ENCODE measurements around the gene TEX38.
A peak's percentile ranks its signal among the peaks of the same experiment; 100 is the strongest.
"Not testable (repeated sequence)": the region's sequence is repeated elsewhere in the genome, so short reads cannot be mapped to it uniquely, and the experiment has no call there.

The TEX38 gene

GRCh38 chr1:46687921-46688509 is 16.4 kb downstream of the TEX38 start:
- DNase-seq (ENCODE audit: low read depth in 2 of 2) = no peak

- no peak for DNase-seq (ENCODE audit: low read depth in 2 of 2)
These were observed 17.7 kb downstream of the TEX38 start for GRCh38 chr1:46689356-46689755.

- DNase-seq (ENCODE audit: low read depth in 2 of 2) = no peak
These were observed 18.2 kb downstream of the TEX38 start for GRCh38 chr1:46689897-46690296.

- no peak for DNase-seq (ENCODE audit: low read depth in 2 of 2)
These were observed 19.3 kb downstream of the TEX38 start for GRCh38 chr1:46690931-46691421.

GRCh38 chr1:46691997-46692790 is 20.5 kb downstream of the TEX38 start:
- no peak for DNase-seq (ENCODE audit: low read depth in 2 of 2)

GRCh38 chr1:46692811-46693770 is 21.4 kb downstream of the TEX38 start:
- DNase-seq (ENCODE audit: low read depth in 2 of 2) = no peak

GRCh38 chr1:46694676-46695075 is 23.0 kb downstream of the TEX38 start:
- DNase-seq (ENCODE audit: low read depth in 2 of 2) = not testable (repeated sequence)

GRCh38 chr1:46697053-46697452 is 25.4 kb downstream of the TEX38 start:
- DNase-seq (ENCODE audit: low read depth in 2 of 2) = no peak

- DNase-seq (ENCODE audit: low read depth in 2 of 2) = no peak
These were observed 28.0 kb downstream of the TEX38 start for GRCh38 chr1:46699666-46700065.

- no peak for DNase-seq (ENCODE audit: low read depth in 2 of 2)
These were observed 32.4 kb downstream of the TEX38 start for GRCh38 chr1:46703927-46704641.

GRCh38 chr1:46705408-46705807 is 33.8 kb downstream of the TEX38 start:
- DNase-seq (ENCODE audit: low read depth in 2 of 2) = no peak

GRCh38 chr1:46708121-46708520 is 36.5 kb downstream of the TEX38 start:
- DNase-seq (ENCODE audit: low read depth in 2 of 2) = no peak

- no peak for DNase-seq (ENCODE audit: low read depth in 2 of 2)
These were observed 43.3 kb downstream of the TEX38 start for GRCh38 chr1:46714976-46715375.

- no peak for DNase-seq (ENCODE audit: low read depth in 2 of 2)
These were observed 46.0 kb downstream of the TEX38 start for GRCh38 chr1:46717654-46718053.

- DNase-seq (ENCODE audit: low read depth in 2 of 2) = no peak
These were observed 46.7 kb downstream of the TEX38 start for GRCh38 chr1:46718340-46718726.

- DNase-seq (ENCODE audit: low read depth in 2 of 2) = peak; percentile 97 to 99
These were observed 47.3 kb downstream of the TEX38 start, which contains the start of gene EFCAB14 for GRCh38 chr1:46718727-46719622. Gene EFCAB14 (minus strand): TSS chr1:46719114. CDS start chr1:46718087, 1,027 bp downstream.

GRCh38 chr1:46719689-46720088 is 48.0 kb downstream of the TEX38 start:
- no peak for DNase-seq (ENCODE audit: low read depth in 2 of 2)

GRCh38 chr1:46720319-46720718 is 48.7 kb downstream of the TEX38 start:
- DNase-seq (ENCODE audit: low read depth in 2 of 2) = not testable (repeated sequence)

- DNase-seq (ENCODE audit: low read depth in 2 of 2) = no peak
These were observed 49.5 kb downstream of the TEX38 start for GRCh38 chr1:46721204-46721603.

GRCh38 chr1:46721686-46722205 is 50.1 kb downstream of the TEX38 start:
- no peak for DNase-seq (ENCODE audit: low read depth in 2 of 2)
